Neuronal stem cell (in vitro differentiated cells): ENCODE measurements around the gene ABCB11.

Experiments
- DNase-seq: peaks from one replicate; pipeline ENCODE4 v3.0.0-alpha.2; 2013; ENCODE audit warnings: low spot score
- H2AFZ ChIP-seq: one replicate; pipeline ENCODE4 v1.6.1; 2013; ENCODE audit warnings: mild to moderate bottlenecking, low read length, inconsistent platforms
- H2AK5ac ChIP-seq: 2 replicates; pipeline ENCODE4 v1.6.1; 2013; ENCODE audit warnings: low read depth, mild to moderate bottlenecking, inconsistent platforms, low read length, moderate library complexity, mixed read lengths
- H2BK120ac ChIP-seq: 2 replicates; pipeline ENCODE4 v1.6.1; 2013; ENCODE audit warnings: low read depth, mild to moderate bottlenecking, inconsistent platforms, low read length, moderate library complexity, mixed read lengths
- H2BK12ac ChIP-seq: one replicate; pipeline ENCODE4 v1.6.1; 2013; ENCODE audit warnings: low read length, inconsistent platforms
- H2BK15ac ChIP-seq: 2 replicates; pipeline ENCODE4 v1.6.1; 2013; ENCODE audit warnings: mild to moderate bottlenecking, low read length, inconsistent platforms, mixed read lengths
- H2BK5ac ChIP-seq: one replicate; pipeline ENCODE4 v1.6.1; 2013; ENCODE audit warnings: inconsistent platforms, mild to moderate bottlenecking, low read length, moderate library complexity
- H3K14ac ChIP-seq: one replicate; pipeline ENCODE4 v1.6.1; 2013; ENCODE audit warnings: low read length, inconsistent platforms
- H3K18ac ChIP-seq: 2 replicates; pipeline ENCODE4 v1.6.1; 2013; ENCODE audit warnings: low read length, inconsistent platforms
- H3K23ac ChIP-seq: 2 replicates; pipeline ENCODE4 v1.6.1; 2013; ENCODE audit warnings: low read depth, mild to moderate bottlenecking, mixed read lengths, low read length, inconsistent platforms; ENCODE audit not compliant: poor library complexity
- H3K27ac ChIP-seq: replicated peaks from 3 replicates; pipeline ENCODE4 v1.5.1; 2013; ENCODE audit warnings: low read length, inconsistent platforms
- H3K27me3 ChIP-seq, 3 experiments: 2 replicates each; pipeline ENCODE4 v1.6.1; 2013; ENCODE audit warnings: low read length in 3 of 3, mild to moderate bottlenecking in 2 of 3, inconsistent platforms in 1 of 3, low read depth in 1 of 3, mixed read lengths in 1 of 3, moderate library complexity in 1 of 3; ENCODE audit not compliant: control insufficient read depth in 3 of 3, insufficient read depth in 3 of 3
- H3K36me3 ChIP-seq, 2 donors: replicated peaks in 1 of 2; 2 replicates each; pipeline ENCODE4 v1.6.1; 2013; ENCODE audit warnings: low read length in 2 of 2; ENCODE audit not compliant: control insufficient read depth in 2 of 2, insufficient read depth in 2 of 2
- H3K4ac ChIP-seq: 2 replicates; pipeline ENCODE4 v1.6.1; 2013; ENCODE audit warnings: inconsistent platforms, mild to moderate bottlenecking, low read length, moderate library complexity
- H3K4me1 ChIP-seq, 2 donors: 1 replicate in 1 of 2; 2 replicates in 1 of 2; pipeline ENCODE4 v1.6.1; 2013; ENCODE audit warnings: low read length in 2 of 2, low read depth in 1 of 2; ENCODE audit not compliant: control insufficient read depth in 2 of 2, insufficient read depth in 1 of 2
- H3K4me2 ChIP-seq: one replicate; pipeline ENCODE4 v1.6.1; 2013; ENCODE audit warnings: mild to moderate bottlenecking, low read length, inconsistent platforms; ENCODE audit not compliant: insufficient read depth, poor library complexity, severe bottlenecking
- H3K4me3 ChIP-seq, 2 donors: 2 replicates each; pipeline ENCODE4 v1.5.1; 2013; ENCODE audit warnings: low read length in 2 of 2, mild to moderate bottlenecking in 2 of 2, inconsistent platforms in 1 of 2, moderate library complexity in 1 of 2
- H3K79me1 ChIP-seq: one replicate; pipeline ENCODE4 v1.6.1; 2013; ENCODE audit warnings: low read depth, mild to moderate bottlenecking, inconsistent platforms, low read length, moderate library complexity
- H3K9ac ChIP-seq: one replicate; pipeline ENCODE4 v1.6.1; 2013; ENCODE audit warnings: mild to moderate bottlenecking, low read depth, low read length, inconsistent platforms; ENCODE audit not compliant: poor library complexity
- H3K9me3 ChIP-seq, 2 donors: replicated peaks in 1 of 2; 2 replicates each; pipeline versions ENCODE3 to v1.6.1; 2013; ENCODE audit warnings: low read length in 2 of 2, mild to moderate bottlenecking in 2 of 2, inconsistent platforms in 1 of 2, low read depth in 1 of 2, mixed read lengths in 1 of 2, moderate library complexity in 1 of 2; ENCODE audit not compliant: control insufficient read depth in 2 of 2, insufficient read depth in 1 of 2
- H4K8ac ChIP-seq: one replicate; pipeline ENCODE4 v1.6.1; 2013; ENCODE audit warnings: low read depth, mild to moderate bottlenecking, inconsistent platforms, low read length, moderate library complexity
- H4K91ac ChIP-seq: one replicate; pipeline ENCODE4 v1.6.1; 2013; ENCODE audit warnings: low read length, low read depth, mild to moderate bottlenecking, inconsistent platforms; ENCODE audit not compliant: poor library complexity
- WGBS, 2 donors: extraction: QIAGEN DNeasy Blood & Tissue Kit; methylation state at CpG; one replicate each; pipeline ENCODE4 v1.1.7; 2013; ENCODE audit warnings: missing lambda C conversion rate in 2 of 2, mixed read lengths in 1 of 2; ENCODE audit not compliant: insufficient read length in 2 of 2, insufficient replicate concordance in 1 of 2; ENCODE audit errors: extremely low coverage in 2 of 2; 5-methylcytosine and 5-hydroxymethylcytosine counted together

The ABCB11 gene

DNA sequence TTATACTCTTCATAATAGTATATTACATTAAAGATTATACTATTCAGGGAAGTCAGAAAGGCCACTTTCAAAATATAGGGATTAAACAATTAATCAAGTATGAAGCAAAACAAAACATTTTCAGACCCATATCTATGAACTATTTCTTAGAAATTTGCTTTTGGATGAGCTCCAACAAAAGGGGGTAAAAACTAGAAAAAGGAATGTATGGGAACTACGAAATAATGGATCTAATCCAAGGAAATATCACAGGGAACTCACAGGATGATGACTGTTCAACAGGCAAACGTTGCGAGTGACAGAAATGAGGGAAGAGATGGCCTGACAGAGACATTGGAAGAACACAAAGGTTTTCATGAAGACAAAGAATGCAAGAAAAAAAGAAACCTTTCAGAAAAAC is 102.1 kb downstream of the ABCB11 start:
- Histone ChIP-seq H3K9me3 (no peaks in the 10 kb centered on the region), H3K36me3 (no peaks in the 10 kb centered on the region), H2BK120ac (no peak overlapping the region), H4K91ac (no peak overlapping the region), H2BK5ac (no peak overlapping the region), H3K4me3 (no peak overlapping the region), H3K4me1 (no peaks in the 10 kb centered on the region), H2BK12ac (no peak overlapping the region), H3K9ac (no peak overlapping the region), H2BK15ac (no peak overlapping the region), H4K8ac (no peak overlapping the region), H2AFZ (no peak overlapping the region), H3K4me2 (no peak overlapping the region), H3K23ac (no peak overlapping the region), H2AK5ac (no peak overlapping the region), H3K18ac (no peak overlapping the region), H3K14ac (no peak overlapping the region), H3K27me3 (no peaks in the 10 kb centered on the region), H3K27ac (no peak overlapping the region), H3K4ac (no peak overlapping the region), H3K79me1 (no peaks in the 10 kb centered on the region)
- no peak for DNase-seq
- no CpG with 5 or more reads among the region's 3 CpGs for WGBS, 2 donors

DNA sequence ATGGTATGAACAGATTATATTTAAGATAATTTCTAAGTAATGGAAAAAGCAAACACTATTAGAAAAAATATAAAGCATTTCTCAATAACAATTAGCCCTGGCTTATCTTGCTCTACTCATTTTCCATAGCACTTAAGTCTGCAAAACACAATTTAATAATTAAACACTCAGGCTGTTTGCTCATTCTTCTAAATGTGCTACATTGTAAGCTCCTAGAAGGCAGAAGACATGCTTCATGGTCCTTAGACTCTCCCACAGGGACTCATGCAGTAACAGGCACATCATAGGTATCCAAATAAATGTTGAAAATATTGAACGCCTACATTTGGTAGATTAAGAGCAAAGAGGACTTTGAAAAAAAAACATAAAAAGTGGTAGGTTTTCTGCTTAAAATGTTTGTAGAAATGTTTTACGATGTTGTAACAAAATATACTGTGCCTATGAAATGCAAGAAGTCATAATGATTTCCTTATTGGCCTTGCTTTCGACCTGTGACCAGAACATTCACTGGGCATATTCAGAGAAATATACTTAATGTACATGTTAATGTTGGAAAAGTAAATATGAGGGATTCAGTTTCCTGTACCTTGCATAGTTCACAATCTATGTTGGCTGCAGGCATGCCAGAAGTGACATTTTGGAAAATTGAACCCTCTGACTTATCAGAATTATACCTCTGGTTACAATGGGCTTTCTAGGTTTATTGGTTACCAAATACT is 102.9 kb downstream of the ABCB11 start:
- no peak overlapping the region for H3K27ac ChIP-seq
- H4K91ac ChIP-seq = no peak overlapping the region
- H3K9me3 ChIP-seq = no peaks in the 10 kb centered on the region
- no peaks in the 10 kb centered on the region for H3K27me3 ChIP-seq
- H3K9ac ChIP-seq = no peak overlapping the region
- H3K23ac ChIP-seq = no peak overlapping the region
- no peak overlapping the region for H3K4me3 ChIP-seq
- H3K14ac ChIP-seq = no peak overlapping the region
- H2AK5ac ChIP-seq = no peak overlapping the region
- H4K8ac ChIP-seq = no peak overlapping the region
- no peak overlapping the region for H3K4ac ChIP-seq
- H3K4me1 ChIP-seq = no peaks in the 10 kb centered on the region
- no peak overlapping the region for H2BK15ac ChIP-seq
- no peak overlapping the region for H2AFZ ChIP-seq
- H2BK5ac ChIP-seq = no peak overlapping the region
- H3K36me3 ChIP-seq = no peaks in the 10 kb centered on the region
- H3K18ac ChIP-seq = no peak overlapping the region
- no peak overlapping the region for H2BK12ac ChIP-seq
- H3K79me1 ChIP-seq = no peaks in the 10 kb centered on the region
- no CpG with 5 or more reads among the region's 3 CpGs for WGBS, 2 donors
- H2BK120ac ChIP-seq = no peak overlapping the region
- DNase-seq = no peak
- H3K4me2 ChIP-seq = no peak overlapping the region

- Histone ChIP-seq H2BK120ac (no peak overlapping the region), H3K18ac (no peak overlapping the region), H3K27me3 (no peaks in the 10 kb centered on the region), H3K79me1 (no peaks in the 10 kb centered on the region), H2BK5ac (no peak overlapping the region), H2AFZ (no peak overlapping the region), H3K4ac (no peak overlapping the region), H4K8ac (no peak overlapping the region), H3K4me1 (no peaks in the 10 kb centered on the region), H3K4me3 (no peak overlapping the region), H3K4me2 (no peak overlapping the region), H3K14ac (no peak overlapping the region), H2BK12ac (no peak overlapping the region), H2AK5ac (no peak overlapping the region), H2BK15ac (no peak overlapping the region), H3K9ac (no peak overlapping the region), H3K9me3 (no peaks in the 10 kb centered on the region), H3K36me3 (no peaks in the 10 kb centered on the region), H3K23ac (no peak overlapping the region), H3K27ac (no peak overlapping the region), H4K91ac (no peak overlapping the region)
- WGBS, 2 donors = no CpG with 5 or more reads among the region's 3 CpGs
- DNase-seq = no peak
Observed at GRCh38 chr2:168926621-168927386, 104.3 kb downstream of the ABCB11 start.

DNA sequence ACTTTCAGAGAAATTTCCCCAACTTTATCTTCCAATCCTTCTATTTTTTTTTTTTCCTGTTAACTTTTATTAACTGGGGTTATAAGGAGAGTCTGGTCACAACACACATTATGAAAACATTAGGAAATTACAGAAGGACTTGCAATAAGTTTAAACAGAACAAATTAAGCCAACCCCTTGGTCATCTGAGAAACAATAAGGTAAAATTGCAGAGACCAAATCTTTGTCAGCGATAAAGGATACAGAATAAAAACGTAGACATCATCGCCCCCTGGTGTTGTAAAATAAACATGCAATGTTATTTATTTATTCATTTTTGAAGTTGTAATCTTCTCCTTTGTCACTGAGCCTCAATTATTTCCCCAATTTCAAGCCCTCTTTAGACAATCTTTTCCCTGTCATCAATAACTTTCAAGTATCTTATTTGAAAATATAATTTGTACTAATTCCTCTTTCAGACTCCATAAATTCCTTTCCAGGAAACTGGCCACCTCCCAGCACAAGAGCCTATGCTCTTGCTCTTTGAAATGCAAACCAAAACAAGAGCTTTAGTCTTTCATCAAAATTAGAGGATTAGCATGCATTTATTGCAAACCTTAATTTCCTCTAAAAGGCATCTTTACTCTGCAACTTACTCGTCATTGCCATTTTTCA is 110.5 kb downstream of the ABCB11 start:
- Histone ChIP-seq H3K4ac (no peak overlapping the region), H2BK120ac (no peak overlapping the region), H2BK12ac (no peak overlapping the region), H2BK5ac (no peak overlapping the region), H3K23ac (no peak overlapping the region), H3K4me3 (no peak overlapping the region), H4K8ac (no peak overlapping the region), H3K36me3 (no peaks in the 10 kb centered on the region), H4K91ac (no peak overlapping the region), H2AFZ (no peak overlapping the region), H2BK15ac (no peak overlapping the region), H3K27ac (no peak overlapping the region), H2AK5ac (no peak overlapping the region), H3K18ac (no peak overlapping the region), H3K4me2 (no peak overlapping the region), H3K4me1 (no peaks in the 10 kb centered on the region), H3K9ac (no peak overlapping the region), H3K27me3 (no peaks in the 10 kb centered on the region), H3K9me3 (peaks cover 3 to 8% of the 10 kb centered on the region in 2 donors), H3K14ac (no peak overlapping the region), H3K79me1 (no peaks in the 10 kb centered on the region)
- DNase-seq = peak; percentile 26
- WGBS, 2 donors = no CpG with 5 or more reads among the region's 4 CpGs
